LNCaP clone FGC (cell line): Measurements from ENCODE around the gene AP3D1.

Experiments used
- DNase-seq: peaks from one replicate; pipeline ENCODE4 v3.0.0-alpha.2; 2011; ENCODE audit warnings: low read depth
- H3K4me3 ChIP-seq: 2 replicates; pipeline ENCODE4 v1.5.1; 2011; ENCODE audit warnings: mild to moderate bottlenecking, low read depth, low read length, control low read depth
- CTCF ChIP-seq: IDR thresholded peaks from 2 replicates; pipeline ENCODE4 v1.5.1; 2012; ENCODE audit warnings: mild to moderate bottlenecking; ENCODE audit not compliant: control insufficient read depth, insufficient read depth; ENCODE audit errors: extremely low read depth

Gene AP3D1

GRCh38 chr19:2056837-2057192, 94.6 kb downstream of the AP3D1 start:
- H3K4me3 ChIP-seq, result no peak overlapping the region
- no peak for TF ChIP-seq CTCF
- DNase-seq, result no peak

GRCh38 chr19:2055931-2056836, 95.2 kb downstream of the AP3D1 start:
- TF ChIP-seq CTCF, result no peak
- H3K4me3 ChIP-seq, result no peak overlapping the region
- no peak for DNase-seq

GRCh38 chr19:2054763-2055162, 96.6 kb downstream of the AP3D1 start:
- no peak for TF ChIP-seq CTCF
- no peak overlapping the region for H3K4me3 ChIP-seq
- no peak for DNase-seq

GRCh38 chr19:2053601-2054389, 97.6 kb downstream of the AP3D1 start:
- H3K4me3 ChIP-seq, result no peak overlapping the region
- no peak for TF ChIP-seq CTCF
- DNase-seq, result no peak

- H3K4me3 ChIP-seq, result no peak overlapping the region
- DNase-seq, result no peak
- TF ChIP-seq CTCF, result no peak
These were observed 99.3 kb downstream of the AP3D1 start for GRCh38 chr19:2051773-2052704.

GRCh38 chr19:2050991-2051772, 100.2 kb downstream of the AP3D1 start, which contains the start of gene MKNK2:
Gene MKNK2 (minus strand): TSS chr19:2051244. CDS start chr19:2050851, 393 bp downstream.
- peak within 1 kb of the TSS; percentile 85 for H3K4me3 ChIP-seq
- DNase-seq, result no peak
- peak; percentile 59 for TF ChIP-seq CTCF
